GM11168 (cell line): ENCODE measurements around the gene CDCA7L.
"Not testable (repeated sequence)": the region's sequence is repeated elsewhere in the genome, so short reads cannot be mapped to it uniquely, and the experiment has no call there.

Experiments
- in situ Hi-C: fragments of 300-500 bp; cut with MboI; formaldehyde crosslinking; loops from one replicate; pipeline ENCODE4 v1.12.0; 2022; ENCODE audit warnings: low sequenced_read_pairs; ENCODE audit not compliant: unreplicated experiment

CDCA7L gene

DNA sequence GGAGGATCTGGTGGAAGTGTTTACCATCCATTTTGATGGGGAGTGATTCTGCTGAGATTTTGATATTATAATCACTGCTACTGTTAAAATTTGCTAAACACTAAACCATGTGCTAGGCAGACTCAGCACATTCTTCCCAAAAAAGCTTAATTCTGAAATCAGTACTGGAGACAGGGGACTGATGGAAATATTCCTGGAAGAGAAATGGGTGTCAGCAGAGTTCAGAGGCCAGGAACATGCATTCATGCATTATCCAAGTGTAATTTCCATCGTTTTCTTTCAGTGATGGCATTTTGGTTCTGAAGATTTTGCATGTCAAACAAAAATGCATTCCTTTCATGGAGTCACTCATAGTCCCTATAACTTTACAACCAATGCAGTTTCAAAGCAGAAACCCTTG, 79.0 kb downstream of the CDCA7L start:
- in situ Hi-C loops, result no loop called here

DNA sequence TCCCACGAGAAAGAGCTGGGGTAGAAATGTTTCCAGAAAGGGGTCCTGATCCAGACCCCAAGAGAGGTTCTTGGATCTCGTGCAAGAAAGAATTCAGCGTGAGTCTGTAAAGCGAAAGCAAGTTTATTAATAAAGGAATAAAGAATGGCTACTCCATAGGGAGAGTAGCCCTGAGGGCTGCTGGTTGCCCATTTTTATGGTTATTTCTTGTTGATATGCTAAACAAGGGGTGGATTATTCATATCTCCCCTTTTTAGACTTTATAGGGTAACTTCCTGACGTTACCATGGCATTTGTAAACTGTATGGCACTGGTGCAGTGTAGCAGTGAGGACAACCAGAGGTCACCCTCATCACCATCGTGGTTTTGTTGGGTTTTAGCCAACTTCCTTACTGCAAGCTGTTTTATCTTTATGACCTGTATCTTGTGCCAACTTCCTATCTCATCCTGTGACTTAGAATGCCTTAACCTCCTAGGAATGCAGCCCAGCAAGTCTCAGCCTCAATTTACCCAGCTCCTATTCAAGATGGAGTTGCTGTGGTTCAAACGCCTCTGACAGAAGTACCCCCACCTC, 80.0 kb downstream of the CDCA7L start:
- in situ Hi-C loops, result not testable (repeated sequence)

DNA sequence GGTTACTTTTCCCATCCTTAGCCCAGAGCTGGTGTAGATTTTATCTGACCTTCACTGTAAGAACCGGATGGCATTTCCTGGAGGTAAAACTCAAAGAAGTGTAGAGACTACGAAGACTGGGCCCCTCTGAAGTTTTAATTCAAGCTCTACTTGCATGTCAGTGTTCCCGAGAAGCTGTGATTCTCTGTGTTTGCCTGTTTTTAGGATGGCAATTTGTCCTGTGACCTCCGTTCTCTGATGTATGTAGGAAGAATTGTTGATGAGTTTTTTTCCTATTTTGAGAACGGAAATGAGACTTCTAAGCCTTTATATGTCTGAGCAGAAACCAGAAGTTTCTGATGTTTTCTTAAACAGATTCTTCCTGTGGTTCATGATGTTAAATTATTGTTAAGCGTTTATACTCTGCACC, 94.1 kb downstream of the CDCA7L start:
- in situ Hi-C loops, result no loop called here
